OCI-LY3 (cell line): ENCODE measurements around the gene INTS3.
A peak's percentile ranks its signal among the peaks of the same experiment; 100 is the strongest.

Experiments
- H2AFZ ChIP-seq: fragments of 200-600, 300-600 bp; shearing (Covaris generic); 2 replicates; pipeline ENCODE4 v1.6.0; 2014; ENCODE audit warnings: antibody characterized with exemption, low read depth, low read length
- H3K27ac ChIP-seq: fragments of 200-600, 300-600 bp; sonication (generic); 2 replicates; pipeline ENCODE4 v1.5.1; 2014; ENCODE audit warnings: mild to moderate bottlenecking, low read length, moderate library complexity, mixed read lengths
- H3K27me3 ChIP-seq: fragments of 200-600, 300-600 bp; sonication (generic); 2 replicates; pipeline ENCODE4 v1.6.1; 2014; ENCODE audit warnings: low read depth, low read length, mixed read lengths
- H3K36me3 ChIP-seq: fragments of 200-600, 300-600 bp; sonication (generic); replicated peaks from 2 replicates; pipeline ENCODE3; 2014; ENCODE audit warnings: low read depth, low read length, mixed read lengths
- H3K4me1 ChIP-seq: fragments of 300-600, 200-600 bp; sonication (generic); 2 replicates; pipeline ENCODE4 v1.6.1; 2014; ENCODE audit warnings: low read length, mixed read lengths
- H3K4me2 ChIP-seq: fragments of 200-600, 300-600 bp; sonication (generic); 2 replicates; pipeline ENCODE4 v1.6.1; 2014; ENCODE audit warnings: low read length, mixed read lengths
- H3K4me3 ChIP-seq: fragments of 300-600, 200-600 bp; sonication (generic); 2 replicates; pipeline ENCODE4 v1.5.1; 2014; ENCODE audit warnings: antibody characterized with exemption, mild to moderate bottlenecking, low read length, moderate library complexity
- H3K79me2 ChIP-seq: fragments of 300-600, 200-600 bp; shearing (Covaris generic); 2 replicates; pipeline ENCODE4 v1.6.1; 2014; ENCODE audit warnings: mild to moderate bottlenecking, low read length, mixed read lengths
- H3K9ac ChIP-seq: fragments of 300-600, 200-600 bp; shearing (Covaris generic); 2 replicates; pipeline ENCODE4 v1.6.0; 2014; ENCODE audit warnings: mild to moderate bottlenecking, low read length, moderate library complexity
- H3K9me3 ChIP-seq: fragments of 200-600, 300-600 bp; shearing (Covaris generic); 2 replicates; pipeline ENCODE4 v1.6.1; 2014; ENCODE audit warnings: low read length, mixed read lengths; ENCODE audit not compliant: insufficient read depth
- H4K20me1 ChIP-seq: fragments of 200-600, 300-600 bp; sonication (generic); 2 replicates; pipeline ENCODE4 v1.6.1; 2016; ENCODE audit warnings: low read length, mixed read lengths; ENCODE audit not compliant: insufficient read depth
- CTCF ChIP-seq: fragments of 200-600, 300-600 bp; sonication (generic); IDR thresholded peaks from 2 replicates; pipeline ENCODE4 v1.5.1; 2014; ENCODE audit warnings: antibody characterized with exemption, low read length, low read depth
- EZH2phosphoT487 ChIP-seq: fragments of 200-600 bp; shearing (Covaris generic); IDR thresholded peaks from 2 replicates; pipeline ENCODE4 v1.6.1; 2018; ENCODE audit warnings: antibody characterized with exemption, mixed run types, low read depth

The INTS3 gene

GRCh38 chr1:153783233-153784190 lies 55.7 kb downstream of the INTS3 start:
- no peaks in the 10 kb centered on the region for H4K20me1 ChIP-seq

GRCh38 chr1:153786038-153786790 lies 58.4 kb downstream of the INTS3 start:
- H3K36me3 ChIP-seq, result no peaks in the 10 kb centered on the region
- peaks cover 40% of the 10 kb centered on the region for H3K4me1 ChIP-seq
- H3K9me3 ChIP-seq, result 0 out of 2 replicates have a peak, but pooled peaks cover 3% of the 10 kb centered on the region
- H3K27me3 ChIP-seq, result peaks cover 16% of the 10 kb centered on the region
- H3K9ac ChIP-seq, result no peak overlapping the region
- H3K4me2 ChIP-seq, result peak overlapping the region; percentile 43; the same call in 1 of the 2 replicates
- no peaks in the 10 kb centered on the region for H3K79me2 ChIP-seq
- H3K4me3 ChIP-seq, result no peak overlapping the region
- TF ChIP-seq EZH2phosphoT487, result no peak
- TF ChIP-seq CTCF, result no peak
- H3K27ac ChIP-seq, result no peak overlapping the region
- no peak overlapping the region for H2AFZ ChIP-seq
- H4K20me1 ChIP-seq, result no peaks in the 10 kb centered on the region

More at GRCh38 chr1:153783233-153784190, 55.7 kb downstream of the INTS3 start:
- Histone ChIP-seq H3K9me3 (0 out of 2 replicates have a peak, but pooled peaks cover 3% of the 10 kb centered on the region), H2AFZ (peak overlapping the region; percentile 79), H3K79me2 (no peaks in the 10 kb centered on the region), H3K4me1 (peaks cover 16% of the 10 kb centered on the region), H3K27me3 (peaks cover 8% of the 10 kb centered on the region; the same call in 1 of the 2 replicates), H3K4me2 (peak overlapping the region; percentile 72), H3K9ac (peak overlapping the region; percentile 78), H3K36me3 (no peaks in the 10 kb centered on the region), H3K4me3 (peak overlapping the region; percentile 78), H3K27ac (peak overlapping the region; percentile 60)
- TF ChIP-seq CTCF, result no peak
- no peak for TF ChIP-seq EZH2phosphoT487

- Histone ChIP-seq H3K79me2 (no peaks in the 10 kb centered on the region), H3K27ac (no peak overlapping the region), H3K4me1 (peaks cover 43% of the 10 kb centered on the region), H3K36me3 (no peaks in the 10 kb centered on the region), H4K20me1 (no peaks in the 10 kb centered on the region), H3K4me3 (peak overlapping the region; percentile 19), H2AFZ (peak overlapping the region; percentile 41), H3K9me3 (0 out of 2 replicates have a peak, but pooled peaks cover 3% of the 10 kb centered on the region), H3K4me2 (peak overlapping the region; percentile 95), H3K9ac (peak overlapping the region; percentile 67; the same call in 1 of the 2 replicates), H3K27me3 (peaks cover 20% of the 10 kb centered on the region)
- no peak for TF ChIP-seq CTCF
- TF ChIP-seq EZH2phosphoT487, result no peak
Measured at GRCh38 chr1:153789478-153790034, 61.7 kb downstream of the INTS3 start.
